ENCODE data around the gene ARHGAP25.

ARHGAP25 gene

GRCh38 chr2:68723181-68723580 is 11.4 kb upstream of the ARHGAP25 start:
- no peak for DNase-seq (ENCODE audit: low read depth)
- no peak for TF ChIP-seq CTCF (conservative IDR thresholded peaks at IDR 0.05; ENCODE audit: control insufficient read depth, insufficient read depth, low read depth, low read length)
- no peak overlapping the region for H3K4me3 ChIP-seq (ENCODE audit: control insufficient read depth, low read depth, low read length)

DNA sequence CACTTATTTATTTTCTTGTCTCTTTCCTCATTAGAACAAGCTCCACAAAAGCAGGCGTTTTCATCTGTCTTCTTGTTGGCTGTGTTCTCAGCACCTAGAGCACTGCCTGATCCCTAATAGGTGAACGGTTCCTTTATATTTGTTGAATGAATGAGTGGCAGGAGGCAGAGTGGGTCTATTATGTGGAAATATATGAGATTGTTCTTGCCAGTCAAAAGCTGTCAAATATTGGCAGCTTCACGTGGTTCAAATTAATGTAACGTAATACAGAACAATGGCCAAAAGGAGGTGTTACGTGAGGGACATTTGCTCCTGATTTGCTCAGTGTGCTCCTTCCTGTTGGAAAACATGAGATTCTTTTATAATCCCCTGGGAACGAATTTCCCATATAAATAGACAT is 8.5 kb upstream of the ARHGAP25 start:
- TF ChIP-seq CTCF (conservative IDR thresholded peaks at IDR 0.05; ENCODE audit: control insufficient read depth, insufficient read depth, low read depth, low read length): no peak
- no peak for DNase-seq (ENCODE audit: low read depth)
- no peak overlapping the region for H3K4me3 ChIP-seq (ENCODE audit: control insufficient read depth, low read depth, low read length)

DNA sequence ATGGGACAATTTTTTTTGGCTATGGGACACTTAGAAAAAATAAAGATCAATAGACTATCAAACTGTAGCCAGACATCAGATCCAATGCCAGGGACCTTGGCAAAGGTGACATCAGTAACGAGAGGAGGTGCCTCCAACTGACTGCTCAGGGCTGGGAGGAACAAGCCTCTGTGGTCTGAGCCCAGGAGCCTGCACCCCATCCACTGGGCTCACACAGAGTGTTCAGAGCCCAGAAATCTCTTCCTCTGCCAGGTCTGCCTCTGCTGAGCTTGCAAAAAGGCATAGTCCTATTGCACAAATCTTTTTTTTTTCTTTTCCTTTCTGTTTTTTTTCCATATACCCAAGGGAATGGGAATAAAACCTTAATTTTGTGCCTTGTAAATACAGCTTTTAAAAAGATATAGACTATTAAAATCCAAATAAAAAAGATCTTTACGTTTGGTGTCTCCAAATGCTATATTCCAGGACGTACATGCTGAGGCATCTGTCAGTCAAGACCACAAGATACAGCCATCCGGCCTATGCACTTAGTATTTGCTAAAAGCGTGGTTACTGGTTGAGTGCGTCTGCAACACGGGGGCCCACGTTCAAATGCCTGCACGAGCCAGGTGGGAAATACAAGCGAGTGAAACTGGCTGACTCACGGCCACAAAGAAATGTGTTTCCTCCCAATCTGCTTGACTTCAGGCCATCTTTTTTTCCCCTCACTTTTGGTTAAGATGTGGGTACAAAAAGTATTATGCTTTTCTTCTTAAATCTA is 7.8 kb upstream of the ARHGAP25 start:
- no peak for DNase-seq (ENCODE audit: low read depth)
- TF ChIP-seq CTCF (conservative IDR thresholded peaks at IDR 0.05; ENCODE audit: control insufficient read depth, insufficient read depth, low read depth, low read length): no peak
- H3K4me3 ChIP-seq (ENCODE audit: control insufficient read depth, low read depth, low read length): no peak overlapping the region

DNA sequence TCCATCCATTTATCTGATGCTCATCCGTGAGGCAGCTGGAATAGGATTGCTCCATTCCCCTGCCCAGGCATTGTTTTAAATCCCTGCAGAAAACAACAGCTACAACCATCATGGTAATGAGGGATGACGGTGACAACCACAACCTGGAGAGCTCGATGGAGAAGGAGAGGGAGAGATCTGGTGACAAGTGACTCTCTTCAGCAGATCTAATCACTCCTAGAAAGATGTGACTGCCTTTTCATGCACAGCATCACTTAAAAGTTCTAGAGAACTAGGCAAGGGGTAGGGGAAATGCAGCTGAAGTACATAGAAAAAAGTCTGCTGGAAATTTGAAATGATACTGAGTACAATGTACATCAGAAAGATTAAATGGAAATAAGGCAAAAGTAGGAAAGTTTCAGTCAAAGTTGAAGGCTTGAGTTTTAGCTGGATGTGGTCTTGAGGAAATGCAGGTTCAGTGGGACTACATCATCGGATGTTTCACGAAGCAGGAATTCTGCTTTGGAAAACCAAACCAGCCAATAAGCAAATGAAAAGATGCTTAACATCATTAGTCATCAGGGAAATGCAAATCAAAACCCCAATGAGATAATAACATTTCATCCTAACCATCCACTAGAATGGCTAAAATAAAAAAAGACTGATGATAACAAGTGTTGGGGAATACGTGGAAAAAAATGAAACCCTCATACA is 6.8 kb upstream of the ARHGAP25 start:
- no peak for TF ChIP-seq CTCF (conservative IDR thresholded peaks at IDR 0.05; ENCODE audit: control insufficient read depth, insufficient read depth, low read depth, low read length)
- H3K4me3 ChIP-seq (ENCODE audit: control insufficient read depth, low read depth, low read length): no peak overlapping the region
- DNase-seq (ENCODE audit: low read depth): peak; percentile 50

GRCh38 chr2:68730828-68731227 is 3.8 kb upstream of the ARHGAP25 start:
- no peak overlapping the region for H3K4me3 ChIP-seq (ENCODE audit: control insufficient read depth, low read depth, low read length)
- no peak for TF ChIP-seq CTCF (conservative IDR thresholded peaks at IDR 0.05; ENCODE audit: control insufficient read depth, insufficient read depth, low read depth, low read length)
- DNase-seq (ENCODE audit: low read depth): peak; percentile 31

GRCh38 chr2:68732036-68732932 is 2.3 kb upstream of the ARHGAP25 start:
- no peak for DNase-seq (ENCODE audit: low read depth)
- TF ChIP-seq CTCF (conservative IDR thresholded peaks at IDR 0.05; ENCODE audit: control insufficient read depth, insufficient read depth, low read depth, low read length): no peak
- no peak overlapping the region for H3K4me3 ChIP-seq (ENCODE audit: control insufficient read depth, low read depth, low read length)

All from fibroblast of mammary gland (primary cell).